Stimulated activated CD8-positive, alpha-beta memory T cell treated with anti-CD3 and anti-CD28 coated beads, Interleukin-7, amount 100 ng/mL, for 1 hour (primary cell): ENCODE results near the gene PIK3R5.

Source experiments
- DNase-seq, 2 donors: peaks; one replicate each; pipeline ENCODE4 v3.0.0-alpha.2; 2020; ENCODE audit warnings: low read depth in 2 of 2

The PIK3R5 gene

DNA sequence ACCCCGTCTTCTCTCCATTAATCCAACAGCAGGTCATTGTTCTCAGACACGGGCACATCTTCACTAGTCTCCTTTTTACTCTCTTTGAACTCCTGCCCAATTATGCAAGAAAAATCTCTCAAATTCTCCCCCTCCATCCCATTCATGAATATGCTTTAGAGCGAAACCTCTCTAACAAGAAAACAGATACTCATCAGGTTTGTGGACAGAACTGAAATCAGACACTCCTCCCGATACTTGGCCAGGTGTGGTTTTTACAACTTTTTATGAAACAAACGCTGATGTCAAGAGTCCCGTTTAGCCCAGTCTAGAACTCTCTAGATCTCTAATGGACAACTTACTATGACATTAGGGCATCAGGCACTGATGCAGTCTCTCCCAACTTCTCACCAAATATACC is 40.9 kb downstream of the PIK3R5 start:
- no peak for DNase-seq

DNA sequence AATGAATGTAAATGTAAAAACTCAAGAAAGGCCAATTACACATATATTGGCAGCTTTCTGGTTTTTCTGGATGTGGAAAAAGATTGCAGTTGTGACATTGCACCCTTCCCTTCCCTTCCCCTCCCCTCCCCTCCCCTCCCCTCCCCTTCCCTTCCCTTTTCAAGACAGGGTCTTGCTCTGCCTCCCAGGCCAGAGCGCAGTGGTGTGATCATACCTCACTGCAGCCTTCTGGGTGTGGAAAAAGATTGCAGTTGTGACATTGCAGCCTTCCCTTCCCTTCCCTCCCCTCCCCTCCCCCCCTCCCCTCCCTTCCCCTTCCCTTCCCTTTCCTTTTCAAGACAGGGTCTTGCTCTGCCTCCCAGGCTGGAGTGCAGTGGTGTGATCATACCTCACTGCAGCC is 41.7 kb downstream of the PIK3R5 start:
- no peak for DNase-seq

DNA sequence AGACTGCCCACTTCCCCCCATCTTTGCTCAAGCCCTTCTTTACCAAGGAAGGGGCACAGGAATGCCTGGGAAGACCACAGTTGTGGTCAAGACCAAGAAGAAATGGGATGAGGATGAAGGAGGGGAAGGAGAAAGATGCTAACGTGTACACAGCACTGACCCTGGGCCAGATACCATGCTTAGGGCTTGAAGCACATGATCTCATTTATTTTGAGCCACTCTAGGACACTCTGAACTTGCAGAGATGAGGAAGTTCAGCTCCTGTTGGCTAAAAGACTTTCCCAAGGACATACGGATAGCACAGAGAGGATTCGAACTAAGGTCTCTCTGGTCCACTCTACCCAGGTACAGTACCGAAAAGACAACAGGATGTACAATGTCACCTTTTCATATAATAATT is 42.6 kb downstream of the PIK3R5 start:
- DNase-seq = no peak

DNA sequence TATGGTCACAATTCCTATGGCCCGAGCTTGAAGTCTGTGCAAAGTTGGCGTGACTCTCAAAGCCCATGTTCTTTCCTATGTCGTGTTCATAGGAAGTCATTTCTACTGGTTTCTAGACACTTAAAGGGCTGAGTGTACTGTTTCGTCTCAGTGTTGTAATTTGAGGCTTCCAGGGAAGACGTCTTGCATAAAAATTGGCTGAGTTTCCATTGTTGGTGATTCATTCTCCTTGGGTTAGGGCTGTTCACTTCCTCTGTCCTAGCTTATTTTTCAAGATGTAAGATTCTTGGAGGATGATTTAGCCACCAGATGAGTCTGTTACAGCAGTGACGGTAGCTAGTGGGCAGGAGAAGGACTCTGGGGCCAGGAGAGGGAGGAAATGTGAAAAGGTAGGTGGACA is 43.1 kb downstream of the PIK3R5 start:
- no peak for DNase-seq

DNA sequence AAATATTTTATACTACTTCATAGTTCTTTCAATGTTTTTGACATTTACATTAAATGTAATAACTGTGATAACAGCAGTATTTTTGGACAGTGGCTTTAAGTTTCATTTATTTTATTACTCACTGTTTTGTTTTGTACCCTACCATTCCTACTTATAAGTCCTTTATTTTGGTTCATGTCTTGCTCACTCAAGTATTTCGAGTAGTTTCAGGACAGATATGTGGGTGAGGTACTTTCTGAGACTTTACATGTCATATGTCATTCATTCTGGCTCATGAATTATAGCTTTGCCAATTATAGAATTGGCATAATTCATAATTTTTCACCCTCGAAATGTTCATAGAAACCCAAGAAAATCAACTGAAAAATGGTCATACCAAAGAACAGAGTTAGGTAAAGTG is 44.4 kb downstream of the PIK3R5 start:
- no peak for DNase-seq

DNA sequence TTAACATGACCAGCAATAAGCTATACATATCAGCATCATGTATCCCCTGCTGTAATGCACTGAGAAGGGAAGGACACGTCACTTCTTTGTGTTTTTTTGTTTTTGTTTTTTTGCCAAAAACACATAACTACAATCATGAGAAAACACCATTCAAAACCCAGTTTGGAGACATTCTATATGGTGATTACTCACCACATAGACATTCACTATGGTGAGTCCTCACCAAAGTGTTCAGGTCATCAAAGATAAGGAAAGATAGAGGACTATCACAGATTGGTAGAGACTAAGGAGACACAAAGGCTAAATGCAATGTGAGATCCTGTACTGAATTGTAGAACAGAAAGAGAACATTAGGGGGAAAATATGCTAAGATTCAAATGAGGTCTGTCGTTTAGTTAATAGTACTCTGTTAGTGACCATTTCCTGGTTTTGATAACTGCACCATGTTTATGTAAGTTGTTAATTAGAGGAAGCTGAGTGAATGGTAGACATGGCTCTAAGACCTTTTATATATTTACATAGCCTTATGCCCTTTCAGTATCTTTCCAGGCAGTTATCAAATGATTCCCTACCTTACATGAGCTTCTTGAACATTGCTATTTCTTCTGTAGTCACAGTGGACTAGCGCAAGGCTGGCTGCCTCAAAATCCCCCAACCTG is 46.6 kb downstream of the PIK3R5 start:
- DNase-seq = no peak

DNA sequence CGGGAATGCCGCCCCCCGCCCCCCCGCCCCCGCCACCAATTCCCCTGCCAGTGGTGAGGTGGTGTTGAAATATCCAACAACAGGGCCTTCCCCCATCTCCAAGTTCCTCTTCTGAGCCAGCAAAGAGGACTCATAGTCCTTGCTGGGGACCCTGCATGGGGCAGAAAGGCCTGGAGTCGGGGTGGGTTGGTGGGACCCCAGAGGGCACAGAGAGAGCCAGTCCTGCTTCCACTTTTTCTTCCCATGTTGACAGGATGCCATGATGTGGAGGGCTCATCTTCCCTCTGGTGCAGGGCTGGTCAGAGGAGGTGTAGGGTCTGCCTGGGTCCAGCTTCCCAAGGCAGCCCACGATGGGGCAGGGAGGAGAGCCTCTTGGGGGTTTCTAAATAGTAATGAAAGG is 49.0 kb downstream of the PIK3R5 start:
- no peak for DNase-seq

DNA sequence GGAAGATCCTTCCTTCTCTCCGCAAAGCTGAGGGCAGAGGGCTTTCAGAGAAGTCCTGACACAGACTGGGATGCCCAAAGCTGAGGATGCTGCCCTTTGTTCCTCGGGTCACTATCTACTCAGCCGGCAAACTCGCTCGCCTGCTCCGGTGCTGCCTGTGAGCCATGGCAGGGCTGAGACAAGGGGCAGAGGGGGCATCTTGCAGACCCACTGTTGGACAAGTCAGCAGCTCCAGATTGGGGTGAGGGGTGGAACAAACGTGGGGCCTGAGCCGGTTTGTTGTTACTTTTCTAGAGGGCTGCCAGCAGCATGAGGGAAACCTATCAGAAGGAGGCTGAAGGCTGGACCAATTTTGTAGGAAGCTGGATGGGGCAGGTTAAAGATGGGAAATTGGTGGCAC is 51.0 kb downstream of the PIK3R5 start:
- DNase-seq = no peak

DNA sequence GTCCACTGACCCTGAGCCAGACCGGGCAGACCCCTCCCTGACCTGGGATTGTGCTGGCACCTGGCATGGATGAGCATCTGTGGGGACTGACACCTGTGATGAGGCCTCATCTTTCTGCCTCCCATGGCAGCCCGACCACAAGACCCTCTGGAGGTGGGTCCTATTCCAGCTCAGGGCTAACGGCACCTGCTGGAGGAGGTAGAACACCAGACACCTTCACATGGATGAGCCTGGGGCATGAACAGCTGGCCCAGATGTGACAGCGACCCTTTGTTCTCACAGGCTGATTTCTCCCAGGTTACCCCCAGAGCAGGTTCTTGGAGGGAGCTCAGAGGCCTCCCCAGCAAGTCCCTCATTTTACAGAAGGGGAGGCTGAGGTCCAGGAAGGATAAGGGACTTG is 51.6 kb downstream of the PIK3R5 start:
- no peak for DNase-seq

DNA sequence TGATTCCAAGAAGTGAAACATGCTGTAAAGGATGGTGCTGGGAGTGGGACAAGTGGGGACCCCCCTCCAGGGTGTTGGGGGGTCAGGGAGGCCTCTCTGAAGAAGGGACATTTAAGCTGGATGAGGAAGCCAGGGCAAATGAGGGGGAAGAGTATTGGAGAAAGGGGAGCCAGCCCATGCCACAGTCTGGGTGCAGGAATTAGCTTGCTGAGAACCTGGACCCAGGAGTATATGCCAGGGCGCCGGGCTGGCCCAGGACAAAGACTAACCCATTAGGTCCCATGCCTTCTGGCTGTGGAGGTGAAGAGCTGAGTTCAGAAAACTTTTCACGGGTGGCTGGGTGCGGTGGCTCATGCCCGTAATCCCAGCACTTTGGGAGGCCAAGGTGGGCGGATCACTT is 52.4 kb downstream of the PIK3R5 start:
- DNase-seq = no peak

DNA sequence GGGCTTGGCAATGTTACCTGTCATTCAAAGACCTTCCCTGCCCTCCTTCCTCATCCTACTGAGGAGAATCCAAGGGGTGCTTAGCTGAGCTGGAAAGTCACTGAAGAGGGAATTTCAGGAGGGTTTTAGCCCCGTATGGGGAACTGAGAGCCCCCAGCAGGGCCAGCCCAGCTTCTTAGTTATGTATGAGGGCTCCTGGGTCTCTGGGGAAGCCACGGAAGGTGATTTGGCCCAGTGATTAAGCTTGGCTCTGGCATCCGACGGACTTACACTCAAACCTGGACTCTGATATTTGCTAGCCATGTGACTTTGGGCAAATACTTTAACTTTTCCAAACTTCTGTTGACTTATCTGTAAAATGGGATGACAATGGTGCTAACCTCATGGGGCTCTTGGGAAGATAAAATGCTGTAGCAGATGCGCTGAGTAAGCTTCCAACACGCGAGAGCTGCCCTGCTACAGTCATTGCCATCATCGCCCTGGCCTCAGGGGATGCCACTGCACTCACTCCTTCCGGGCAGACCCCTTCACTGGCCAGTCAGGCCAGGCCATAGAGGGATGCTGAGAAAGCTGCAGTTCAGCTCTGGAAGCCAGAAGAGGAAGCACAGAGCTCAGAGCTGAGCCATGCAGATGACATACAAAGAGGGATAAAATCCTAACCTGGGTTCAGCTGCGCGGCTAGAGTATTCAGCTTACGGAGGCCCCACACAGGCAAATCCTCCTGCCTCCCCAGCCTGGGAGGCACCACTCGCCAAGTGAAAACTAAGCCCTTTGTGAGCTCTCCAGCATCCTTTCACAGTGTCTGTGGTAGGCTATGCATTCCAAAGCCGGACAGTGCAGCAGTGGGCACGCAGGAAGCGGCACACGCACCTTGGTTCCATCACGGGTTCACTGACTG is 53.2 kb downstream of the PIK3R5 start:
- DNase-seq = no peak

DNA sequence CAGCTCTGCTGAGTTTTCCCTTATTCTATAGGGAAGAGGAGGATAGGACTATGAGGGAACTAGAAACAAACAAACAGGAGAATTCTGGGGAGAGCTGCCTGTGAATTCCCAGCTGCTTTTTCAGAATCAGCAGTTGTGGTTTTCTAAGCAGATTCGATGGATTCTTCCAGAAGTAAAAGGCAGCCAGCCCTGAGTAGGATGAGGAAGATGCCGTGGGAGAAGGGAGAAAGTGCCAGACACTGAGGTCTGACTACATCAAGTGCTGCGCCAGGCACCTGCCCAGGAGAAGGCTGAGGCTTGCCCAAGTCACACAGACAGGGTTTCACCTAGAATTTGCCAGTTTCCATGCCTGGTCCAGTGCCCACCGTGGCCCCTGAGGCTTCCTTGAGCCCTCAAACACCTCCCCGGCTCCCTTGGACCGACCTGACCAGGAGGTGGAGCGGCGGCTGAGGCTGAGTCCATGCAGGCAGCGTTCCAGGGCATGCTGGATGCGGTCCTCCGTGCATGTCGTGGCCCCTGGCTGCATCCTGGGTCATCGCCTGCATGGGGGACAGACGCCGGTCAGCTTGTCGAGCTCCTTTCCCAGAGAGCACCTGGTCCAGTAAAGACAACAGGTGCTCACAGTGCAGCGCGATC is 54.4 kb downstream of the PIK3R5 start:
- DNase-seq = no peak

DNA sequence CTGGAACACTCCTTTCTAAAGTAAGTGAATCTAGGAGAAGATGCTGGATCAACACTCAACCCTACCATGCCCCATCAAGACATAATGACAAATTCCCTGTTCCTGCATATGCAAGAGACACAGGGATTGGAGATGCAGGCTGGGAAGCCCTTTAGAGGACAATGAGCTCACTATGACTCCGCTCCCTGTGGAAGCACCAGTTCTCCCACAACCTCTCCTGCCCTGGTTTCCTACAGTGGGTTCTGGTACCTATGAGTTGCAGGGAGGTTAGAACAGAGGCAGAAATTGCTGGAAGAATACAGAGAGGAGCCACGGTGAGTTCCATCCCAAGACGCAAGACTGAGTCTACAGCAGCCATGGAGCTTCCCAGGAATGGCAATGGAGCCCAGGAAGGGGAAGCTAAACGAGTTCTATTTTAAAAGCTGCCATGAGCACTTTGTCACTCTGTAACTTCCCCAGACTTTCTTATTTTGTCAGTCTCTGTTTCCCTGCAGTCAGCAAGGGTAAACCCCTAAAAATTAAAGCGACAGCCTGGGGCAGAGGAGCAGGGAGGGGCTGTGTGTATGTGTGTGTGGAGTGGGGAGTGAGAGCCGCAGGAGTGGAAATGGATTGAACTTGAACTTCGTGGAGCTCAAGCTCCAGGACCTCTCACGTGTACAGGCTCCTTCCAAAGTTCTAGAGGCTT is 55.8 kb downstream of the PIK3R5 start:
- DNase-seq = no peak

DNA sequence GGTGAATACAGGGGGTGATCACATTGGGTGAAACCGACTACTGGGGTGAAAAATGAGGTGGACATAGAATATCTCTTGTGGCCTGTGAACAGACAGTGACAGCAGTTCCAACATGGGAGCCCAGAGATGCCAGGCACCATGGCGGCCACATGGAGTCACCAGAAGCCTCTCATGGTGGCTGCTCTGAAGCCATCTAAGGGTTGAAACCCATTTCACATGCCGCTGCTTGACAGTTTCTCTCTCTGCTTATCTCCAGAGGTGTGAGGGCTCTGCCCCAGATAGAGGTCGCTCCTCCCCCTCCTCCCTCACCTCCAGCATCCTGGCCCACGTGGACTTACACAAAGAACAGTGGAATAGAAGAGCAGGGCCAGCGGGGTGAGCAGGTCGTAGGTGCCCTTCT is 60.2 kb downstream of the PIK3R5 start:
- no peak for DNase-seq

DNA sequence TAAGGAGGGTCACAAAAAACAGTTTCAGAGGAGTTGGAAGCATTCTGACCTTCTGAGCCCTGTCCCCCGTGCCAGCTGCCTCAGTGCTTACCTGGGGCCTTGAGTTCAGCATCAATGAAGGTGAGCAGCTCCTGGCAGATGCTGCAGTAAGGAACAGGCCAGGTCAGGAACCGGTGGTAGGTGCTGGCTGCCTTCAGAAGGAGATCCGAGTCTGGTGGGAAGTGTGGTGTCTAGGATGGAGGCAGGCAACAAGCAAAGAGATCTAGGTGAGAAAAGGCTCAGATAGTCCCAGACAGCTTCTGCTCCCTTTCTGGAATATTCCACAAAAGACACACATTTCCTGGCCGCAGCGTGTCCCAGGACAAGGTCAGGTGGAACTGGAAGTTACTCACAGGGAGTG is 60.8 kb downstream of the PIK3R5 start:
- DNase-seq = no peak

DNA sequence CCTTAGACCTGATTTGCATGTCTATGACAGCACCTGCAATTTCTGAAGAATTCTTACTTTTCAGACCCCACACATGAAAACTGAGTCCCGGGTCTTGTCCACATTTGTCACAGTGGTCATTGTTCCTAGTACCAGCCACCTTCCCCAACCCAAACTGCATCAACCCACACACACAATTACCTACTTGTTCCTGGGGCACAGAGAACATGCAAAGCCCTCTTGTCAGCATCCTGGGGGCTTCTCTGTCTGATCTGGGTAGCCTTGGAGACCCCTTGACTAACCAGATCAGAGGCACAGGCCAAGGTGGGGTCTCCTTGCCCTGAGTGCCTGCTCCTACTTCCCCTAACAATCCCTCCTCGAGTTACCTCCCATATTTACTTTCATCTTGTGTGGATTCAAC is 61.3 kb downstream of the PIK3R5 start:
- DNase-seq = no peak

DNA sequence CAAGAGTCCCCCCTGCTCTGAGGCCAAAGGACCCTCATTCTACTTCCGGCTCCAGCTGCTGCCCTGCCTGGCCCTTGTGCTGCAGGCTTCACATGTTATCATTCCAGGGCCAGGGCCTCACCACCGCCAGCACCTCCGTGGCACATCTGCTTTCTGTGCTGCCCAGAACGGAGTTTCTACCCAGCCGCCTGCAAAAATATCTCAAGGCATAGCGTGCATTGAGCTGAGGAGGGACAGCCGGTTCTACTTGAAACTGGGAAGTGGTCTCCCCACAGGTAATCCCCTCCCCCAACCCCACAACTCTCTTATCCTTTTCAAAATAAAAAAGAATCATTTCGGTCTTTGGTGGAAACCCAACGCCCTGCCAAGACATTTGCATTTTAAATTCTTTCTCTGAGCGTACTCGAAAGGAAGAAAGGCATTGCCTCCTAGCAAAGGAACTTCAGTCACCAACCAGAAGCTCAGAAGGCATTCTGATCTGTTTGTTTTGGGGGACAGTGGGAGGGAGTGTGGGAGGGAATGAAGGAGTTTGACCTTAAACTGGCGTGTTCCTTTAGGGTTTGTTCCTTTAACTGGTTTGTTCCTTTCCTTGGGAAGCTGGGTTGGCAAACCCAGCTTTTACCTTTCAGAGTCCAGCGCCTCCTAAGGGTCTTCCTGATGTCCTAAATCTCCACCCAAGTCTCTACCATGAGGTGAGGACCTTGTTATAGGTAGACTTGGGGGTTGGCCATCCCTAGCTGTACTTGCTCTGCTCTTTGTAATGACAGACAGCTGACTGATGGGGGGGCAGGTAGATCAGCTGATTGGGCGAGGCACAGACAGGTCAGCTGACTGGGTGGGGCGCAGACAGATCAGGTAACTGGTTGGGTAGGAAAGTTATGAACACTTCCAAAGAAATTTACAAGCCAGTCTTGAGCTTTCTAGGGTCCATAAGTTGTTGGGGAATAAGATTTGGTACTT is 64.6 kb downstream of the PIK3R5 start:
- no peak for DNase-seq

DNA sequence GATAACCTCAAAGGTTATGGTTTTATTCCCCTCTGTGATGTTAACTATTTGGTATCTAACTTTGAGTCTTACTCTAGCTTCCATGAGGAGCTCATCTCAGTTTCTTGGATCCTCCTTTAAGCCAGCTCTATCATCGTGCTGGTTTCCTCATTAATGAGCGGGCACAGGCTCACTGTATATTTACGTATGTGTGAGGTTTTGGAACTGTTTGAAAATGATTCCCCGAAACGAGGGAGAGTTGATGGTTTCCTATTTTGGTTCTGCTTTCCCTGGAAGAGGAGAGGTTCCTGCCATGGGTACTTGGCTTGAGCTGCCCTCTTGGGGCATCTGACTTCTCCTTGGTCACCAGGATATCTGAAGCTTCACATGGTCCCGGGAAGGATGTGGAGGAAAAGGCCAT is 65.3 kb downstream of the PIK3R5 start:
- DNase-seq = no peak

DNA sequence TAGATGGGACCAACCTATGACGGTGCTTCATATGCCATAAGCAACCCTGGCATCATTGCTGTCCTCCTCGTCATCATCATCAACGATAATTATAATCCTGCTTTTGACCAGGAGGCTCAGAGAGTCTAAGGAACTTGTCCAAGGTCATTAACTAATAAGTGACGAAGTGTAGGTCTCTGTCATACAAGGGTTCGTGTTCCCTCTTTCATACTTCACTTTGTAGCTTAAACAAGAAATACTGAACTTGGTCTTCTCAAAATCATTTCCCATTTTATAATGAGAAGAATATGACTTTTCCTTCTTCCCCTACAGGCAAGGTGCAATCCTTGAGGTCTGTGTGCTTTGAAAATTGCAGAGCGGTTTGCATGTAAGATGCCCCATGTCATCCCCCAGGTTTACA is 66.9 kb downstream of the PIK3R5 start:
- DNase-seq = no peak

DNA sequence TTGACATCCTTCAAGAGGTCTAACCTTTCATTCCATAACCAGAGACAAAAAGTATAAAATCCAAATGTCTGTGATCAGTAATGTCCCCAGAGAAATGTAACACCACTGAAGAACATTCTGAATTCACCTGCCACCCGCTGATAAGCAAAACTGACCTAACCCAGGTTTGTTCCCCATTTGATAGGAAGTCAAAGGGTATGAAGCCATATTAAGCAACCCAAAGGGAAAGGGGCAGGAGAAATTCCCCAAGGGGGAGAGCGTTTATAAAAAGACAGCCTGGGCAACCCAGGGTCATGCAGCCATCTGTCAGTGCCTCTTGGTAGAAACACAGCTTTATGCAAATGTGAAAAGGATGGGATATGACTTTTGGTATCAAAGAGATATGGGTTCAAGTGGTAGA is 67.4 kb downstream of the PIK3R5 start:
- no peak for DNase-seq
